Esophagus mucosa (tissue), 1 donor: Measurements from ENCODE around the gene FOXRED2. TPM values are rescaled to one million over a fixed set of nuclear protein-coding genes. Genes with fewer than 3 reads are reported as not detected.

Experiments
- ATAC-seq: fragments of 200-7000 bp; cut with Tn5 transposase; one replicate; pipeline ENCODE4 v1.9.1; 2020
- total RNA-seq: library from RNA; stranded (reverse); gene quantifications from one replicate; pipeline ENCODE4 v1.2.4, GENCODE V29; 2023
- donor health status: DM: yes; HTN: yes; CAD: no.

The FOXRED2 gene
- total RNA-seq, 1 donor from 2014 or later = 8.7 TPM

DNA sequence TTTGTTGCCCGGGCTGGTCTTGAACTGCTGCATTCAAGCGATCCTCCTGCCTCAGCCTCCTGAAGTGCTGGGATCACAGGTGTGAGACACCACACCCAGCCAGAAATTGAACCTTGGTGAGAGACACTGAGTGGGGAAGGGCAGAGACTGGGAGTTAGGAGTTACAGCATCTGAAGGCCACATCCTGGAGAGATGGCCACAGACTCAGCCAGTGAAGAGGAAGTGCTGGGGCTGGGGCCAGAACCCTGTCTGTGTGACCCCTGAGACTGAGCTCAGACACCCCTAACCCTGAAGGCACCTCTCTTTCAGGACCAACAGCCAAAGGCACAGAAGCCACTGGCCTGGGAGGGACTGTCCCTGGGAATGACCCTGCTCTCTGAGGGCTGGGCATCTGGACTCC, 59.2 kb downstream of the FOXRED2 start:
- no peak for ATAC-seq

DNA sequence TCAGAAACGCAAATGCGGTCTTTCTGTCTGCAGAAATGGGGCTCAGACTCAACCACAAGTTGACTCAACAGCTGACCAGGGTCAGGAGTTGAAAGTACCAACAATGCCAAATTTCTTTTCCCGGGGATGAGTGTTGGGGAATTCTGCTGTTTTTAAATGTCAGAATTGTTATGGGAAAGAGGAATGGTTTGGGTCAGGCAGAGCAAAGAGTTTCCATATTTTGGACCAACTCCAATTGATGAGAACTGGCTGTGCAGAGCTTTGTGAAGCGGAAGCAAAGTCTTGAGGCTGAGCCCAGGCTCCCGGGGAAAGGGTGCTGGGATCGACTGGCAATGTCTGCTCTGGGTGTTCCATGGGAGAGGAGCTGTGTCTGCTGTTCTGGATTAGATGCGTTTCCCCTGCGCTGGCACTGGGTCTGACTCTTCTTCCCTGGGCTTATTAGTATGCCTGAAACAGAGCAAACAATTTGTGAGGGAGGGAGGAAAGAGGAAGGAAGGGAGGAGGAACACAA, 61.6 kb downstream of the FOXRED2 start:
- peak; percentile 5 for ATAC-seq

DNA sequence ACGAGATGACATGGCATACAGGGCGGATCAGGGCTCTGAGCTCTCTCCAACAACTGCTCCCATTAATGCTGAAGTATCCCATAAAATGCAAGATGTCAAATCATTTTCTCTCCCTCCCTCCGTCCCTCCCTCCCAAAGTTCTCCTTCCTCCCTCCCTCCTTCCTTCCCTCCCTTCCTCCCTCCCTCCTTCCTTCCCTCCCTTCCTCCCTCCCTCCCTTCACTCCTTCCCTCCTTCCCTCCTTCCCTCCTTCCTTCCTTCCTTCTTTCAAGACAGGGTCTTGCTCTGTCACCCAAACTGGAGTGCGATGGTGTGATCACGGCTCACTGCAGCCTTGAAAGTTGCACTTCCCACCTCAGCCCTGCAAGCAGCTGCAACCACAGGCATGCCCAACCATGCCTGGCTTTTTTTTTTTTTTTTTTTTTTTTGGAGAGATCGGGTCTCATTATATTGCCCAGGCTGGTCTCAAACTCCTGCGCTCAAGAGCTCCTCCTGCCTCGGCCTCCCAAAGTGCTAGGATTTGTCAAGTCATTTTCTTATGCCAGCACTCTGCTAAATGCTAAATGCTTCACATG, 63.6 kb downstream of the FOXRED2 start:
- no peak for ATAC-seq

DNA sequence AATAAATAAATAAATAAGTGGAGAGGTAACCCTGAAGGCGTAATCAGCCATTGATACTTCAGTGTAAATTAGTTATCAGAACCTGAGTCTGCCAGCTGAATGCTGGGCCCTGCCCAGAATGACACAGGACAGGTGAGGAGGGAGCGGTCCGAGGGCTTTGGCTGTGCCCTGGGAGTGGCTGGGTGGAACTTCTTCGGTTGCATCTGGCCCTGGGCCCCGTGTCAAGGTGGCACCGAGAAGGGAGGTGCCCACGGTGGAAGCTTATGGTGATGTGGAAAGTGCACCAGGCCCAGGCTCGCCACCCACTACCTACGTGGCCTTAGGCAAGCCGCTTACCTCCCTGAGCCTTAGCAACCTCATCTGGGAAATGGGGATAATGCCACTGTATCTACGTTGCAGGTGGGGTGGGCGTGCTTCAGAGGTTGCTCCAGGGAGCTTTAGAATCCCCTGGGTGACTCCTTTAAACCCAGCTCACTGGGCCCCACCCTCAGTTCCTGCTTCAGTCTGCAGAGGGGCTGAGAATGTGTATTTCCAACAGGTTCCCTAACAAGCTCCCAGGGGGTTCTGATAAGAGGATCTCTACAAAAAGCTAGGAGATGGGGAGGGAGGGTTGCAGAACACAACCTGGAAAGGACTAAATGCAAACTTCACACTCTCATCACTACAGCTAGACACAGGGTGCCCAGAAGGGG, 64.2 kb downstream of the FOXRED2 start:
- peak; percentile 92 for ATAC-seq

DNA sequence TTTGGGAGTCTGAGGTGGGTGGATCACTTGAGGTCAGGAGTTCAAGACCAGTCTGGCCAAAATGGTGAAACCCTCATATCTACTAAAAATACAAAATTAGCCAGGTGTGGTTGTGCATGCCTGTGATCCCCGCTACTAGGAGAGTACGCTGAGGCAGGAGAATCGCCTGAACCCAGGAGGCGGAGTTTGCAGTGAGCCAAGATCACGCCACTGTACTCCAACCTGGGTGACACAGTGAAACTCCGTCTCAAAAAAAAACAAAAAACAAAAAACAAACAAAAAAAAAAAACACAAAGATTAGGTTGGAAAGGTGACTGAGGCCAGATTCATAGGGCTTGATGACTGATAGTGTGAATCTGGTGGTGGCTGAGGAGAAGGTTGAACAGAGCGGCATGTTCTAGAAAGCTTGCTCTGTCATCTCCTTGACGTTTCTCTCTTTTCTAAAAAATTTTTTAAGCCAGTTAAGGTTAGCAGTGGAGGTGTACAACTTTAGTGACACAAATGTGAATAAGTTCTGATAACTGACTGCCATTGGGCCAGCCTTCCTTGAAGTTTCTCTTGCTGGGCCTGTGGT, 66.3 kb downstream of the FOXRED2 start:
- ATAC-seq = no peak

DNA sequence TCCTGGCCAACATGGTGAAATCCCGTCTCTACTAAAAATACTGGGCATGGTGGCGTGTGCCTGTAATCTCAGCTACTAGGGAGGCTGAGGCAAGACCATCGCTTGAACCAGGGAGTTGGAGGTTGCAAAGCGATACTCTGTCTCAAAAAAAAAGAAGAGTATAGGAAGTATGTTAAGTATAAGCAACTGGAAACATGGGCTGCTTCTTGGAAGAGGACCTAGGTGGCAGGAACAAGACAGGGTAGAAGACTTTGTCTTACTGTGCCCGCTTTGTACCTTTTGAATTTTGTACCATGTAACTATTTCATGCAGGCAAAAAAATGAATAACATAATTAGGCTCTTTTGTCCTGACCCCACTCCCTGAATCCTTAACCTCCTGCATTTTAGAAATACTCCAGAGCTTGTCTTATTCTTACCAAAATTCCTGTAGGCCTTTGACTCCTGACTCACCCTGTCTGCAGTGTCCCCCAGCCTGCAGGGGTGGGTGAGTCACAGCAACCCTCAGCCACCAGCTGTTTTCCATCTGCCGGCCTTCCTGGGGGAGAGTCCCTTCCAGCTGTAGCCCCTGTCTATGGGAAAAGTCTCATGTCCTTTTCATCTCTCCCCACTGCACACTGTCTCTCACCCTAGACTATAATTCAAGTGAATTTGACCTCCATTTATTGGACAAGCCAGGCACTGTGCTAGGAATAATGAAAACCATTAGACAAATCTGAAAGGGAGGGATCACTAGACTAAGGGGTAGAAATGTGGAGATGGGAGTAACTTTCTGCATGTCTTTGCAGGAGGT, 67.2 kb downstream of the FOXRED2 start:
- peak; percentile 32 for ATAC-seq

Other genes starting within 250 kb of the FOXRED2 start
- 487 TPM for gene MYH9, start 119.1 kb downstream of the FOXRED2 start, total RNA-seq
- gene TXN2, start 25.4 kb downstream of the FOXRED2 start, total RNA-seq = 103 TPM
- 135 TPM for gene EIF3D, start 22.1 kb upstream of the FOXRED2 start, total RNA-seq
- gene CACNG2, start 196.7 kb upstream of the FOXRED2 start, total RNA-seq = not detected